IMR-90 (cell line): ENCODE data around the gene RPS16. TPM values are rescaled to one million over a fixed set of nuclear protein-coding genes. Genes with fewer than 3 reads are reported as not detected.

Source experiments
- ATAC-seq: fragments of 200-7000 bp; cut with Tn5 transposase; 2 replicates; pipeline ENCODE4 v1.9.1; 2020; ENCODE audit warnings: low read depth, mild to moderate bottlenecking, moderate library complexity
- BruUV-seq: library from RNA; stranded (reverse); fragments of 400-500 nt; replicated peaks from 2 replicates; lab custom pipeline; 2021; lab: Mats Ljungman, UMichigan
- CTCF ChIA-PET: fragments of 300-600 bp; formaldehyde crosslinking; extraction: SDS; loops from one replicate; lab custom pipeline; 2021; ENCODE audit warnings: antibody characterized with exemption; lab: Yijun Ruan, JAX
- POLR2A ChIA-PET: fragments of 300-600 bp; sonication (Branson Sonifier 250); formaldehyde crosslinking; loops from one replicate; lab custom pipeline; 2022; ENCODE audit warnings: antibody characterized with exemption; ENCODE audit not compliant: unreplicated experiment; lab: Charles Lee
- DNase-seq: peaks from one replicate; pipeline ENCODE4 v3.0.0; 2013
- H2AFZ ChIP-seq: replicated peaks from 2 replicates; pipeline ENCODE3; 2013; ENCODE audit warnings: low read length, mild to moderate bottlenecking; ENCODE audit not compliant: poor library complexity
- H2AK5ac ChIP-seq: 2 replicates; pipeline ENCODE4 v1.6.1; 2013; ENCODE audit warnings: low read depth, low read length, inconsistent platforms
- H2AK9ac ChIP-seq: replicated peaks from 2 replicates; pipeline ENCODE3; 2013; ENCODE audit warnings: mild to moderate bottlenecking, low read depth, low read length, moderate library complexity; ENCODE audit not compliant: poor library complexity
- H2BK120ac ChIP-seq: 2 replicates; pipeline ENCODE4 v1.6.1; 2013; ENCODE audit warnings: low read depth, low read length, inconsistent platforms
- H2BK15ac ChIP-seq: 3 replicates; pipeline ENCODE4 v1.6.1; 2013; ENCODE audit warnings: low read depth, low read length, inconsistent platforms
- H2BK20ac ChIP-seq: 2 replicates; pipeline ENCODE4 v1.6.1; 2013; ENCODE audit warnings: low read depth, mild to moderate bottlenecking, inconsistent platforms, low read length, moderate library complexity
- H2BK5ac ChIP-seq: 2 replicates; pipeline ENCODE4 v1.6.1; 2013; ENCODE audit warnings: mild to moderate bottlenecking, low read depth, low read length, inconsistent platforms; ENCODE audit not compliant: poor library complexity, severe bottlenecking
- H3K14ac ChIP-seq: replicated peaks from 2 replicates; pipeline ENCODE4 v1.6.1; 2013; ENCODE audit warnings: low read depth, low read length, inconsistent platforms
- H3K18ac ChIP-seq: 2 replicates; pipeline ENCODE4 v1.6.1; 2013; ENCODE audit warnings: low read depth, low read length, control low read depth
- H3K23ac ChIP-seq: 2 replicates; pipeline ENCODE4 v1.6.1; 2013; ENCODE audit warnings: low read depth, low read length, inconsistent platforms
- H3K27ac ChIP-seq: 2 replicates; pipeline ENCODE4 v1.5.1; 2013; ENCODE audit warnings: mild to moderate bottlenecking, control low read depth, low read length; ENCODE audit not compliant: insufficient read depth
- H3K27me3 ChIP-seq: 2 replicates; pipeline ENCODE4 v1.6.1; 2013; ENCODE audit warnings: low read length; ENCODE audit not compliant: control insufficient read depth, insufficient read depth
- H3K36me3 ChIP-seq: 2 replicates; pipeline ENCODE4 v1.6.1; 2013; ENCODE audit warnings: low read length, mixed read lengths; ENCODE audit not compliant: control insufficient read depth, insufficient read depth
- H3K4ac ChIP-seq: 2 replicates; pipeline ENCODE4 v1.6.1; 2013; ENCODE audit warnings: low read depth, low read length, inconsistent platforms
- H3K4me1 ChIP-seq: 2 replicates; pipeline ENCODE4 v1.6.1; 2013; ENCODE audit warnings: low read length, mixed read lengths; ENCODE audit not compliant: control insufficient read depth, insufficient read depth
- H3K4me2 ChIP-seq: 2 replicates; pipeline ENCODE4 v1.6.1; 2013; ENCODE audit warnings: low read depth, mild to moderate bottlenecking, control low read depth, low read length, moderate library complexity
- H3K4me3 ChIP-seq: 2 replicates; pipeline ENCODE4 v1.5.1; 2013; ENCODE audit warnings: low read depth, mild to moderate bottlenecking, control low read depth, low read length, moderate library complexity; ENCODE audit not compliant: insufficient read depth
- H3K56ac ChIP-seq: 2 replicates; pipeline ENCODE4 v1.6.1; 2013; ENCODE audit warnings: low read length, inconsistent platforms; ENCODE audit not compliant: insufficient read depth; ENCODE audit errors: extremely low read depth
- H3K79me1 ChIP-seq, 2 experiments: 2 replicates each; pipeline ENCODE4 v1.6.1; 2013; ENCODE audit warnings: low read length in 2 of 2, inconsistent platforms in 1 of 2, low read depth in 1 of 2
- H3K9ac ChIP-seq: 2 replicates; pipeline ENCODE4 v1.6.1; 2013; ENCODE audit warnings: low read depth, low read length, control low read depth
- H3K9me1 ChIP-seq: 2 replicates; pipeline ENCODE4 v1.6.1; 2013; ENCODE audit warnings: low read length, inconsistent platforms; ENCODE audit not compliant: insufficient read depth
- H3K9me3 ChIP-seq: 2 replicates; pipeline ENCODE4 v1.6.1; 2013; ENCODE audit warnings: low read length; ENCODE audit not compliant: control insufficient read depth, insufficient read depth
- H4K20me1 ChIP-seq: 2 replicates; pipeline ENCODE4 v1.6.1; 2013; ENCODE audit warnings: low read length, inconsistent platforms; ENCODE audit not compliant: insufficient read depth
- H4K5ac ChIP-seq: 2 replicates; pipeline ENCODE4 v1.6.1; 2013; ENCODE audit warnings: mild to moderate bottlenecking, low read depth, low read length, control low read depth
- H4K8ac ChIP-seq, 2 experiments: 2 replicates each; pipeline ENCODE4 v1.6.1; 2013; ENCODE audit warnings: low read depth in 2 of 2, low read length in 2 of 2, control low read depth in 1 of 2, inconsistent platforms in 1 of 2
- H4K91ac ChIP-seq: 2 replicates; pipeline ENCODE4 v1.6.1; 2013; ENCODE audit warnings: low read depth, low read length, inconsistent platforms; ENCODE audit not compliant: insufficient read depth
- BHLHE40 ChIP-seq: fragments of 150-350 bp; IDR thresholded peaks from 2 replicates; pipeline ENCODE4 v1.6.1; 2016; ENCODE audit warnings: mild to moderate bottlenecking, low read depth, low read length
- MAZ ChIP-seq: IDR thresholded peaks from 2 replicates; pipeline ENCODE4 v1.6.1; 2012; ENCODE audit warnings: low read depth, mild to moderate bottlenecking, low read length, improper control_type of control experiment, moderate library complexity, borderline replicate concordance
- NFE2L2 ChIP-seq: fragments of 150-350 bp; IDR thresholded peaks from 2 replicates; pipeline ENCODE4 v1.6.1; 2016; ENCODE audit warnings: low read depth, mild to moderate bottlenecking, low read length
- POLR2A ChIP-seq: IDR thresholded peaks from 2 replicates; pipeline ENCODE4 v1.6.1; 2012; ENCODE audit warnings: mild to moderate bottlenecking, low read depth, low read length
- RAD21 ChIP-seq: IDR thresholded peaks from 2 replicates; pipeline ENCODE4 v1.6.1; 2012; ENCODE audit warnings: low read length, improper control_type of control experiment
- RFX5 ChIP-seq: IDR thresholded peaks from 2 replicates; pipeline ENCODE4 v1.8.0; 2012; ENCODE audit warnings: low read depth, mild to moderate bottlenecking, low read length, moderate library complexity
- WGBS, 2 experiments: methylation state at CpG; one replicate each; pipeline versions ENCODE4 v1.1.5 to v1.1.7; 2013; ENCODE audit warnings: missing lambda C conversion rate in 2 of 2; ENCODE audit not compliant: insufficient read length in 1 of 2; ENCODE audit errors: extremely low coverage in 2 of 2; 5-methylcytosine and 5-hydroxymethylcytosine counted together
- dilution Hi-C: fragments of 300-500 bp; cut with HindIII; formaldehyde crosslinking; loops from one replicate; pipeline ENCODE4 v1.14.3; 2018; ENCODE audit warnings: low sequenced_read_pairs; ENCODE audit not compliant: unreplicated experiment
- in situ Hi-C: fragments of 300-500 bp; cut with MboI; formaldehyde crosslinking; loops from 3 replicates; pipeline ENCODE4 v1.14.3; 2019; ENCODE audit warnings: low sequenced_read_pairs, inconsistent platforms, mixed read lengths
- intact Hi-C: fragments of 100-400 bp; cut with micrococcal nuclease; formaldehyde crosslinking; loops from 2 replicates; pipeline ENCODE4 v1.10.0; 2022
- polyA plus RNA-seq, 3 experiments: library from polyadenylated mRNA; depleted of rRNA; stranded (reverse); fragments of >200 nt; gene quantifications; 2 replicates each; pipeline ENCODE4 v1.2.3, GENCODE V29; 2012; ENCODE audit warnings: low replicate concordance in 1 of 3
- total RNA-seq: library from RNA; depleted of rRNA; stranded (reverse); fragments of >200 nt; gene quantifications from 2 replicates; pipeline ENCODE4 v1.2.3, GENCODE V29; 2012

The RPS16 gene
- total and polyA plus RNA-seq, 2 of the 4 experiments (the other 2 are of a cell fraction): 320 to 3,500 TPM

GRCh38 chr19:39469567-39469966 is 33.8 kb upstream of the RPS16 start:
- H3K4me1 ChIP-seq: no peaks in the 10 kb centered on the region
- H4K8ac ChIP-seq: no peak overlapping the region
- no peak overlapping the region for H3K56ac ChIP-seq
- BruUV-seq: no TSS peak
- WGBS, 2 experiments: 100% methylated on average over 1 of the region's 6 CpGs; no CpG with 5 or more reads in 1 of the 2 experiments
- H2BK15ac ChIP-seq: no peak overlapping the region
- no peak overlapping the region for H4K5ac ChIP-seq
- peaks cover 15 to 23% of the 10 kb centered on the region in 2 experiments; a peak in 3 of 4 replicates for H3K79me1 ChIP-seq
- H3K18ac ChIP-seq: no peak overlapping the region
- no peak overlapping the region for H2AK9ac ChIP-seq
- intact Hi-C loops: no loop called here
- no peak overlapping the region for H2BK20ac ChIP-seq
- H3K9me1 ChIP-seq: peaks cover 2% of the 10 kb centered on the region; the same call in 1 of the 2 replicates
- no peak for DNase-seq
- ATAC-seq: no peak
- no peak overlapping the region for H3K27ac ChIP-seq
- dilution Hi-C loops: no loop called here
- H3K4ac ChIP-seq: no peak overlapping the region
- no peak overlapping the region for H3K9ac ChIP-seq
- no peak overlapping the region for H4K91ac ChIP-seq
- peaks cover 93% of the 10 kb centered on the region for H3K36me3 ChIP-seq
- no peak overlapping the region for H3K4me2 ChIP-seq
- no peak overlapping the region for H3K23ac ChIP-seq
- peaks cover 22% of the 10 kb centered on the region for H4K20me1 ChIP-seq
- H3K4me3 ChIP-seq: no peak overlapping the region
- POLR2A ChIA-PET: no interaction called here
- H2AK5ac ChIP-seq: no peak overlapping the region
- TF ChIP-seq BHLHE40 (no peak), RAD21 (no peak), RFX5 (no peak), POLR2A (no peak), NFE2L2 (no peak), MAZ (no peak)
- H2BK5ac ChIP-seq: no peak overlapping the region
- CTCF ChIA-PET: no interaction called here
- no peak overlapping the region for H2BK120ac ChIP-seq
- H2AFZ ChIP-seq: no peak overlapping the region
- H3K14ac ChIP-seq: no peak overlapping the region
- H3K9me3 ChIP-seq: no peaks in the 10 kb centered on the region
- in situ Hi-C loops: no loop called here
- H3K27me3 ChIP-seq: no peaks in the 10 kb centered on the region
